Femur (tissue), 1 donor: ENCODE measurements around the gene GPR141.
A peak's percentile ranks its signal among the peaks of the same experiment; 100 is the strongest.
"Not testable (repeated sequence)": the region's sequence is repeated elsewhere in the genome, so short reads cannot be mapped to it uniquely, and the experiment has no call there.

Source experiments
- DNase-seq: peaks from one replicate; pipeline ENCODE4 v3.0.0-alpha.2; 2017

Gene GPR141

DNA sequence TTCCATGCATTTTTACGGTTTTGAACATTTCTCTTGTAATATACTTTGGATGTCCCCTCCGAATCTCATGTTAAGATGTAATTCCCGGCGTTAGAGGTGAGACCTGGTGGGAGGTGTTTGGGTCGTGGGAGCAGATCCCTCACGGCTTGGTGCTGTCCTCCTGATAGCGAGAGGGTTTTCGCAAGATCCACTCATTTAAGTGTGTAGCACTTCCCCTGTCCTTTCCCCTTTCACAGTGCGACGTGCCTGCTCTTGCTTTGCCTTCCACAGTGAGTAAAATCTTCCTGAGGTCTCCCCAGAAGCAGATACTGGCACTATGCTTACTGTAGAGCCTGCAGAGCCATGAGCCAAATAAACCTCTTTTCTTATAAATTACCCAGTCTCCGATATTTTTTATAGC lies 6.6 kb downstream of the GPR141 start:
- DNase-seq, result no peak

DNA sequence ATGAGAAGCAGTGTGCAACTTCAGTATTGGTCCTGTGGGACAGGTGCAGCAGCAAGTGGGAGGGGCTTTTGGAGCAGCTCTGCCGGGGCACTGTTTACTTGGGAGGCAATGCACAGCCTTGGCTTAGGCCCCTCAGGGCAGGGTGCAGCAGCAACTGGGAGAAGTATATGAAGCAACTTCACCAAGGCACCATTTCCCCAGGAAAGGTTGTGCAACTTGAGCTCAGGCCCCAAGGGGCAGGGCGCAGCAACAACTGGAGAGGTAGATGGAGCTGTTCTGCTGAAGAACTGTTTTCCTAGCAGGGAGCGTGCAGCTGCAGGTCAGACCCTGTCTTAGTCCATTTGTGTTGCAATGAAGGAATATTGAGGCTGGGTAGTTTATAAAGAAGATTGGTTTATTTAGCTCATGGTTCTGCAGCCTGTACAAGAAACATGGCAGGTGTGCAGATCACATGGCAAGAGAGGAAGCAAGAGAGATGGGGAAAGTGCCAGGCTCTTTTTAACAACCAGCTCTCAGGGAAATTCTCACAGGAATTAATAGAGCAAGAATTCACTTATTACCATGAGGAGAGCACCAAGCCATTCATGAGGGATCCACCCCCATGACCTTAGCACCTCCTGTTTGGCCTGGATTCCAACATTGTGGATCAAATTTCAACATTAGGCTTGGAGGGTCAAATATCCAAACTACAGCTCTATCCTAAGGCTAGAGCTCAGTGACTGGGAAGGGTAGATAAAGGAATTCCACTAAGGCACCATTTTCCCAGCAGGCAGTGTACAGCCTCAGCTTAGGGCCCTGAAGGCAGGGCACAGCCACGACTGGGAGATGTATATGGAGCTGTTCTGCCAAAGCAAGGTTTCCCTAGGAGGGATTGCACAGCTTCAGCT lies 10.9 kb downstream of the GPR141 start:
- DNase-seq, result peak; percentile 35

- no peak for DNase-seq
These were observed 14.7 kb downstream of the GPR141 start for GRCh38 chr7:37698276-37698675.

DNA sequence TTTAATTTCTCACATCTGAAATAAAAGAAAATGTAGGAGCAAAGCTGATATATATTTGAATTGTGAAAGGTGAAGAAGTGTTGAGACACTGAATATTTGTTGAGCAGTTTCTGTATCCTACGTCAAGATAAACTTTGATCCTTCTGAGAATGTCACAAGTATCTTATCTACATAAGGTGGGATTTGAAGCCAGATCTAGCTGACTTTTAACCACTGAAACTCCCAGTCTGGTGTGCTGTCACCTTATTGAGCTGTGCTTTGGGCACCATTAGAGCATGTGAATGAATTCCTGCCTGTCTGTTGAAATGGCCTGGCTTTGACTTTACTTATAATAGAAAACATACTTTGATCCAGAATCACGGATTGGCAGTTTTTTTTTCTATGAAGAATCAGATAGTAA lies 15.2 kb downstream of the GPR141 start:
- no peak for DNase-seq

DNA sequence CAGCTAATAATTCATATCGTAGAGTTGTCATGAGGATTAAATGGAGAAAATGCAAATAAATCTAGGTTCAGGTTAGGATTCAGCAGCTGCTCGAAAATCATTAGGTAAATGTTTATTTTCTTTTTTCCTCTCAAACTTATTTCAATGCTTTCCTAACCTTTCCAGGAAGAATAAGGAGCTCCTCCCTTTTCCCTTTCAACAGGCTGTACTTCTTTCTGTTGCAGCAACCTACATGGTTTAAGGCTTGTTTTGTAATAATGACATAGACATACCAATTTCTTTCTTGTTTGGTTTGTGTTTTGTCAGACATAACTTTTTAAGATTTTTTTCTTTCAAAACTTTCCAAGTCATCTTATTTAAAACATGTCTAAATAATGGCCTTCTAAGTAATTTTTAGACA lies 18.2 kb downstream of the GPR141 start:
- no peak for DNase-seq

DNA sequence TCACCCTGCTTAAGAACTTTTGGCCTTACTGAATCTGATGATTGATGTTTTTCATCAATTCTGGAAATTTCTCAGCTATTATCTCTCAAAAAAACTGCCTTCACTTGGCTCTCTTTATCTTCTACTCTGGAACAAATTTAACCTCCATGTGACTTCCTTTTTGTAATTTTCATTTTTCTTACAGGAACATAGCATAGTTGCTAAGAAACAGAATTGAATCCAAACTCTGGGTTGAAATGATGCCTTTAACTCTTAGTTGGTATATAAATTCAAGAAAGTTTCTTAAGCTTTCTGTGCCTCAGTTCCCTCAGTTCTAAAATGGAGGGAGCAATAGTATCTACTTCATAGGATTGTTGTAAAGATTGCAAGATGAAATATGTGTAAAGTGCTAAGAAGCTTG lies 19.8 kb downstream of the GPR141 start:
- DNase-seq, result no peak

- DNase-seq, result not testable (repeated sequence)
These were observed 20.8 kb downstream of the GPR141 start for GRCh38 chr7:37704328-37704833.

DNA sequence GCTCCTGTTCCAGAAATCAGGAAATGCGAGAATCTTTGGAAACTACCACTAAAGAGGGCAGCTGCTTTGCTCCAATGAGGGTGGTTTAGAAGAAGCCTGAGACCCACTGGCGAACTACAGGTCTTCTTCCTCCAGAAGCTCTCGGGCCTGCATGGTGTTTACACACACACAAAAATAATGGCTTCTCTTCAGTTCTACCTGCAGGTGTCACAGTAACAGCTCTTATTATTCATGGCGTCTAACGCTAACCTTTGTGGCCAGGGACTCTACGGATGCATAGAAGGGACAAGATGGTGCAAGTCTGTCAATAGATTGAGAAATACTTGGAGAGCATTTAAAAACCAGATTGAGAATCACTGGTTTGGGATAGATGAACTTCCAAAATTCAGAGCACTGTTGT lies 22.4 kb downstream of the GPR141 start:
- no peak for DNase-seq

DNA sequence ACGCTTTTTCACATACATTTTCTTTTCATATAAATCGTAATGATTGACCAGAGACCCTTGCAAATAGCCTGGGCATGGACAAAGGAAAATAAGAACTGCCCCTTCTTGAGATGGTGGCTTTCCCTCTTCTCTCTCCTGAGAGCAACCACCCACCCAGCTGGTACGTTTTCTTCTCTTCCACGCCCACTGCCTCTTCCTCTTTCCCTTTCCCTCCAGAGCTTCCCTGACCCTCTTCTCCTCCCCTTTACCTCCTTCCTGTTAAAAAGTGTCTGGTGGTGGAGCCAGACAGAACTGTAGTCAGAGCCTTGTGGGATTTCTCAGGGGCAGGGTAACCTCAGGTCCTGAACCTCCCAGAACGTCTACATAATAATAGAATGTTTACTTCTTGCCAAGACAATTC lies 23.2 kb downstream of the GPR141 start:
- DNase-seq, result no peak

- DNase-seq, result no peak
These were observed 24.4 kb downstream of the GPR141 start for GRCh38 chr7:37707754-37708485.

DNA sequence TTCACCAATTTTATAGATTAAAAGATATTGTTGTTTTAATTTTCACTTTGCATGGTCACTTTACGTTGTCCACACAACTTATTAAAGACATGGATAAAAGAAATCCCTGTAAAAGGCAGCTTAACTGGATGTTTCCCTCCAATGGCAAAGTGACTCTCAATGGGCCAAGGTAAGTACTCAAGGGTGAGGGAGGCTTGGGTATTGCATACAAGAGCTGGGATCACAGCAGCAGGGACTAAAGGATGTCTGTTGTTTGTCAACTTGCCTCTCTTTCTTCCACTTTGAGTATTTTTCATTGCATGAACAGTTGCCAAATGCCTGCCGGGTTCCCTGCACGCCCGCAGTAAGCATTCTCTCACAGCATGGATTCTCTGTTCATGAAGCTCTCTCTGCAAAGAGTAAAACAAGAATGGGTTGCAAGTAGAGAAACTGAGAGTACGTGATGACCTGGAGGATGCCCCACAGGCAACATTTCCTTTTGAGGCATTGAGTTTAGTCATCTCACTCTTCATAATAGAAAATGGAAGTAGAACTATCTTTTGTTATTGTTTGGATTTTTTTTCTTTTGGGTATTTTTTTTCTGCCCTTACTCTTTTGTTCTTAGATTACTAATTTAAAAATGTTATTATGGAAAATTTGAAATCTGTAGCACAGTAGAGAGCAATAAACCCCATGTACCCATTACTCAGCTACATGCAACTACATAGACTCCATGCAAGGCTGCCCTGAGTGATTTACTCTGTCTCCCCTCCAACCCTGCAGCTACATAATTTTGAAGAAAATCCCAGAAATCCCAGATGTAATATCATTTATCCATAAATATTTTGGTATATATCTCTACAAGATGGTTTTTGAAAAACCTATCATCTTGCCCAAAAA lies 26.3 kb downstream of the GPR141 start:
- DNase-seq, result no peak

GRCh38 chr7:37713613-37714012 lies 30.0 kb downstream of the GPR141 start:
- DNase-seq, result no peak

DNA sequence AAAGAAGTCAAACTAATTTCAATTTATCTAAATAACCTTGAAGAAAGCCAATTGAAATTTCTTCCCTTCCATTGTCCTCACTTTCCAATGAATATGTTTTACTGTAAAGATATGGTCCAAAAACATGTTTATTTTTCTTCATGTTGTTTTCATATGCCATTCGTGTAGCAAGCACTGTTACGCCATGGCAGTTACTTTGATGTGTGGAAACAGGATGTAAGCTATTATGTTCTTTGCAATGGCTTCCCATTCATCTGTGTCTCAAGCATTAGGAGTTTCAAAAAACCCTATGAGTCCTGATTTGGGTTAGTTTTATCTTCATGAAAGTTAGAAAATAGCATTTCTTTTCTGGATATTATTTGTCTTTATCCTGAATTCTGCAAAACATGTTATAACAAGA lies 31.0 kb downstream of the GPR141 start:
- no peak for DNase-seq

GRCh38 chr7:37718585-37718984 lies 35.0 kb downstream of the GPR141 start:
- no peak for DNase-seq

DNA sequence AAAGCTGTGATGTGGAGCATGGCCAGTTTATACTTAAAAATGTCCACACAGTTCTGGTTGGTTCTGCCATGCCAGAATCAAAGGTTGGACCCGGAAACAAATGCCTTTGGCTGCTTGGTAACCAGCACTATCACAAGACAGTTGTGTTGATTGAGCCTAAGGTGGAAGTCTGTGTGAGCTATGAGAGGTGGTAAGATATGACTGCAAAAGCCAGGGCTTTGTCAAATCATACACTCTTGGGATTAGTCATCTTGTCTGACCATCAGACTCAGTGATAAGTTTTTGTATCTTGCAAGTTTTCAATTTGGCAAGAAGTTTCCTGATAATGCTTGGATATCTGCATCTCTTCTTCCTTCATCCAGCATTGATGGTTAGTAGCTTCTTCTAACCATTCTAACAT lies 35.5 kb downstream of the GPR141 start:
- no peak for DNase-seq

- DNase-seq, result no peak
These were observed 41.2 kb downstream of the GPR141 start for GRCh38 chr7:37724732-37725131.

GRCh38 chr7:37726016-37726415 lies 42.5 kb downstream of the GPR141 start:
- no peak for DNase-seq

- DNase-seq, result no peak
These were observed 45.2 kb downstream of the GPR141 start for GRCh38 chr7:37728747-37729146.

DNA sequence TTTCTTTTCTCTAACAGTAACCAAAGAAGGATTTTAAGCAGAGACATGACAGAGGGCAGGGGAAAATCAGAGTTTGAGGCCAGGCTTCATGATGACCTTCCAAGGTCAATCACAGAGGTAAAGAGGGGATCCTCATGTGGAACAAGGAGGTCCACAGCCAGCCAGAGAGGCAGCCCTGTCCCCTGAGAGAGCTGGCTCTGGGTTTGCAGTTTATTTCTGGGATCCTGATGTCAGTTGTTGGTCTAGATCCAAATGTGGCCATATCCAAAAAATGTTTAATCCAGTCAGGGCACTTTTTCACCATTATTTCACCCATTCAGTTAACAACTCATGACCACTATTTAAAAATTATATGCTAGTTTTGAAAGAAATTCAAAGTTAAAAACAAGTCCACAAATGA lies 45.6 kb downstream of the GPR141 start:
- no peak for DNase-seq

DNA sequence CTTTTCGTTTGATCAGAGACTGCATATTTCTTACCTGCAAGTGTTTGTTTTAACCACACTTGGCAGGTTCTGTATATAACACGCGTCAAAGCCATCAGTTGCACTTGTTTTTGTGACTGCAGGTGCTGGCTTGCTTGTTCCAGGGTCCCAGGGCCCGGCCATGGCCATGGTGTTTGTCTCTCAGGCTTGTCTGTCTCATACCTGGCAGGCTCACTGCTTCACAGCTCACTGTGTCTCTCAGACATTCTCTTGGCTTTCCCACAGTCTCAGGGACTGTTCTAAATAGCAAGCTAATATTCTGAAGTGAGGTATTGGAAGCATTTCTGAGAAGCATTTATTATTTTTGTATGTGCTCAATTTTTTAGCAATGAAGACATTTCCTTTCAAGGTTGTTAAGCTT lies 46.9 kb downstream of the GPR141 start:
- peak; percentile 39 for DNase-seq

DNA sequence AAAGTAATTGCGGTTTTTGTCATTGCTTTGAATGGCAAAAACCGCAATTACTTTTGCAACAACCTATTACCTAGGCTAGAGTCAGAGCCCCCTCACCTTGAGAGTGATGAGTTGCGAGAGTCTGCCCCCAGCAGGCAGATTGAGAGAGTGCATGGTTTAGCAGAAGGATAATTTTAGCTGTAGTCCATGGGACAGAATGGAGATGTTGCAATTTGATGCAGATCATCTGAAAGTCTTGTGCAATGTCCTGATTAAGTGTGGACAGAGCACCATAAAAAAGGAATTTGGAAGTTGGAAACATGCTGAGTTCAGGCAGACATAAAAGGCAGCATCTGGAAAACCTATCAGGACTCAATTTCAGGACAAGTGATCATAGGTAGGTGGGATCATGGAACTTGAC lies 48.7 kb downstream of the GPR141 start:
- peak; percentile 55 for DNase-seq

- DNase-seq, result no peak
These were observed 49.3 kb downstream of the GPR141 start for GRCh38 chr7:37732888-37733287.

DNA sequence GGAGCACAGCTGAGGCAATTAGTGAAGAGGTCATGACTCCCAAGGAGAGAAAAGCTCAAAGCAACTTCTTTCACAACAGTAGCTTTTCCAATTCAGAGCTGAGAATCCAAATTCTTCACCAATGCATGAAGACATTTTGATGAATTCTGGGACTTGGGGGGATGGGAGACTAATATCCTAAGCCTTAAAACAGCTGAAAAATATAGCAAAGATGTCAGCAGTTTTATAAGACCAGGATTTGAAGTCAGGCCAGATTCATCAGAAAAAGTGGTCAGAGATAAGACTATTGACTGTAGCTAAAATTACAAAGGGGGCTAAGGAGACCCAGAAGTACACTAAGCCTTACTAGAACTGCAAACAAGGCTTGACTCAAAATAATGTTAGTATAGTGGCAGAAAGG lies 51.6 kb downstream of the GPR141 start:
- no peak for DNase-seq
